Suprapubic skin (tissue), 4 donors: ENCODE results near the gene CARHSP1. TPM values are rescaled to one million over a fixed set of nuclear protein-coding genes. Genes with fewer than 3 reads are reported as not detected.
A peak's percentile ranks its signal among the peaks of the same experiment; 100 is the strongest.
"Not testable (repeated sequence)": the region's sequence is repeated elsewhere in the genome, so short reads cannot be mapped to it uniquely, and the experiment has no call there.

Source experiments
- DNase-seq, 2 donors: peaks; one replicate each; pipeline ENCODE4 v3.0.0-alpha.2; 2019; ENCODE audit warnings: low spot score in 2 of 2
- H3K27ac ChIP-seq: fragments of 200-600 bp; sonication (generic); one replicate; pipeline ENCODE4 v1.5.1; 2019
- H3K27me3 ChIP-seq: fragments of 200-600 bp; sonication (generic); one replicate; pipeline ENCODE4 v1.5.1; 2019
- H3K36me3 ChIP-seq: fragments of 200-600 bp; sonication (generic); one replicate; pipeline ENCODE4 v1.5.1; 2019
- H3K4me1 ChIP-seq: fragments of 200-600 bp; sonication (generic); one replicate; pipeline ENCODE4 v1.5.1; 2019
- H3K4me3 ChIP-seq: fragments of 200-600 bp; sonication (generic); one replicate; pipeline ENCODE4 v1.5.1; 2019; ENCODE audit warnings: mild to moderate bottlenecking
- H3K9me3 ChIP-seq: fragments of 200-600 bp; sonication (generic); one replicate; pipeline ENCODE4 v1.5.1; 2019
- CTCF ChIP-seq, 2 donors: fragments of 200-600 bp in 1 of 2; fragments of 450-650 bp in 1 of 2; sonication (generic) in 1 of 2; IDR thresholded peaks; one replicate each; pipeline ENCODE4 v1.5.1; 2016 to 2019; ENCODE audit warnings: antibody characterized with exemption in 2 of 2, mild to moderate bottlenecking in 1 of 2, moderate library complexity in 1 of 2
- EP300 ChIP-seq: sonication (generic); formaldehyde crosslinking; IDR thresholded peaks from one replicate; pipeline ENCODE4 v1.6.1; 2017; ENCODE audit warnings: antibody characterized with exemption
- POLR2A ChIP-seq, 2 donors: fragments of 450-650 bp; IDR thresholded peaks; one replicate each; pipeline ENCODE4 v1.6.1; 2017; ENCODE audit warnings: antibody characterized with exemption in 2 of 2, mild to moderate bottlenecking in 2 of 2, moderate library complexity in 2 of 2
- POLR2AphosphoS5 ChIP-seq, 3 donors: sonication (generic); formaldehyde crosslinking; IDR thresholded peaks; one replicate each; pipeline ENCODE4 v1.6.1; 2017; ENCODE audit warnings: antibody characterized with exemption in 3 of 3
- WGBS: methylation state at CpG from one replicate; pipeline ENCODE4 v1.1.5; 2018; 5-methylcytosine and 5-hydroxymethylcytosine counted together
- total RNA-seq, 4 donors: library from RNA; depleted of rRNA; stranded (reverse); fragments of >200 nt; gene quantifications; one replicate each; pipeline ENCODE4 v1.1.0, GENCODE V29; 2016

CARHSP1 gene
- total RNA-seq, result 10 to 100 TPM; 32.7 to 60.8 (median 41.5) TPM

- WGBS, result 2% methylated on average over 33 of the region's 83 CpGs
- Histone ChIP-seq H3K4me1 (peaks cover 63% of the 10 kb centered on the region), H3K4me3 (peak within 1 kb of the TSS; percentile 74), H3K36me3 (no peaks in the 10 kb centered on the region), H3K9me3 (no peaks in the 10 kb centered on the region), H3K27me3 (no peaks in the 10 kb centered on the region), H3K27ac (peak within 1 kb of the TSS; percentile 61)
- peak; percentile 91 to 92 for DNase-seq
- no peak for TF ChIP-seq CTCF (IDR thresholded peaks at IDR 0.05)
- TF ChIP-seq POLR2AphosphoS5 (IDR thresholded peaks at IDR 0.05), result no peak
- no peak for TF ChIP-seq EP300
Observed at GRCh38 chr16:8868416-8869211, at the start of gene CARHSP1. Gene CARHSP1, minus strand, starts transcription at chr16:8869006. Its CDS starts 9,678 bp downstream, at chr16:8859328.

DNA sequence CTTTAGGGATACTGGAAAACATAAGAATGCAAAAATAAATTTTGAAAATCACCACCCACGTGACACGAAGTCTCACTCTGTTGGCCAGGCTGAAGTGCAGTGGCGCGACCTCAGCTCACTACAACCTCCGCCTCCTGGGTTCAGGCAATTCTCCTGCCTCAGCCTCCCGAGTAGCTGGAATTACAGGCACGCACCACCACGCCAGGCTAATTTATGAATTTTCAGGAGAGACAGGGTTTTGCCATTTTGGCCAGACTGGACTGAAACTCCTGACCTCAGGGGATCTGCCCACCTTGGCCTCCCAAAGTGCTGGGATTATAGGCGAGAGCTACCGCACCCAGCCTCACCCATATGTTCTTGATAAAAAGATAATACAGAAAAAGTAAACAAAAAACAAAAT, 48.5 kb upstream of the CARHSP1 start:
- H3K9me3 ChIP-seq, H3K4me1 ChIP-seq, H3K27ac ChIP-seq, DNase-seq, H3K27me3 ChIP-seq, H3K4me3 ChIP-seq: not testable (repeated sequence)
- WGBS, result 92% methylated on average over 10 of the region's 10 CpGs
- peaks cover 80% of the 10 kb centered on the region for H3K36me3 ChIP-seq

DNA sequence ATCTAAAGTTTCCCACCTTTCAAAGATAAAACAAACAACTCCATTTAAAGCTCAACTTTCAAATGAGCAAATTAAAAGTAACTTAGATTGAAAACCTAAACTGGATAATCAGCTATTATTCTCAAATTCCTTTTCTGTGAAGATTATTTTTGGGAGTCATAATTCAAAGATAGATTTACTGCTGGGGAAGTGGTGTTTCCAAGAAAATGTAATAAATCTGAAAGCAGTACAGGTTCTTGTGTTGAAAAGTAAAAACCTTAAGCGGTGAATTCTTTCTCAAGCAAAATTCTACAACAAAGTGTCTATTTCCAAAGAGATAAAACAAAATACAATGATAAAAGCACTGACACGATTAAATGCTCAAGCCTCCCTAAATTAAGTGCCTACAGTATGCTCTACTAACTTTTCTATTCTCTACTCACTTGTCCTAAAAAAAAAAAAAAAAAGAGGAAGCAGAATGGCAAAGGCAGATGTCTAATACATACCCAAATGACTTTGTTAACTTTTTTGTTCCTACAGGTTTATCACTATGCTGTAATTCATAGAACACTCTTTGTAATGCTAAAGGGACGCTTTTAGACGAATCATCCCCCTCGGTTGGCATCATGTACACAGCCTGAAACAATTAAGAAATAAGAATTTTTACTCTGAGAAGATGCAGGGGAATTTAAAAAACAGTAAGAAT, 47.9 kb upstream of the CARHSP1 start:
- Histone ChIP-seq H3K27ac (no peak overlapping the region), H3K36me3 (peaks cover 80% of the 10 kb centered on the region), H3K27me3 (no peaks in the 10 kb centered on the region), H3K4me1 (peaks cover 9% of the 10 kb centered on the region), H3K4me3 (no peak overlapping the region), H3K9me3 (no peaks in the 10 kb centered on the region)
- DNase-seq, result no peak
- TF ChIP-seq POLR2A (IDR thresholded peaks at IDR 0.05), result no peak
- no peak for TF ChIP-seq POLR2AphosphoS5 (IDR thresholded peaks at IDR 0.05)
- no peak for TF ChIP-seq EP300
- no peak for TF ChIP-seq CTCF (IDR thresholded peaks at IDR 0.05)
- WGBS, result 84% methylated on average over 5 of the region's 5 CpGs

GRCh38 chr16:8915722-8916301, 47.0 kb upstream of the CARHSP1 start:
- Histone ChIP-seq H3K27me3 (no peaks in the 10 kb centered on the region), H3K4me1 (peaks cover 9% of the 10 kb centered on the region), H3K4me3 (no peak overlapping the region), H3K36me3 (peaks cover 82% of the 10 kb centered on the region), H3K9me3 (no peaks in the 10 kb centered on the region), H3K27ac (no peak overlapping the region)
- DNase-seq, result no peak
- 78% methylated on average over 7 of the region's 7 CpGs for WGBS
- TF ChIP-seq EP300 (no peak), POLR2A (IDR thresholded peaks at IDR 0.05) (no peak), CTCF (IDR thresholded peaks at IDR 0.05) (no peak), POLR2AphosphoS5 (IDR thresholded peaks at IDR 0.05) (no peak)

GRCh38 chr16:8914098-8914497, 45.3 kb upstream of the CARHSP1 start:
- DNase-seq, result no peak

More at GRCh38 chr16:8914098-8914497, 45.3 kb upstream of the CARHSP1 start:
- no peak overlapping the region for H3K4me3 ChIP-seq
- H3K36me3 ChIP-seq, result peaks cover 83% of the 10 kb centered on the region
- TF ChIP-seq EP300 (no peak), CTCF (IDR thresholded peaks at IDR 0.05) (no peak), POLR2AphosphoS5 (IDR thresholded peaks at IDR 0.05) (no peak), POLR2A (IDR thresholded peaks at IDR 0.05) (no peak)
- no peak overlapping the region for H3K27ac ChIP-seq
- 98% methylated on average over 3 of the region's 3 CpGs for WGBS
- H3K9me3 ChIP-seq, result no peaks in the 10 kb centered on the region
- H3K27me3 ChIP-seq, result no peaks in the 10 kb centered on the region
- H3K4me1 ChIP-seq, result peaks cover 9% of the 10 kb centered on the region
